SIG-M5 (cell line): Measurements from ENCODE around the gene TEX14.

Source experiments
- DNase-seq: peaks from one replicate; lab custom pipeline; 2025; lab: John Stamatoyannopoulos, UW

Gene TEX14

DNA sequence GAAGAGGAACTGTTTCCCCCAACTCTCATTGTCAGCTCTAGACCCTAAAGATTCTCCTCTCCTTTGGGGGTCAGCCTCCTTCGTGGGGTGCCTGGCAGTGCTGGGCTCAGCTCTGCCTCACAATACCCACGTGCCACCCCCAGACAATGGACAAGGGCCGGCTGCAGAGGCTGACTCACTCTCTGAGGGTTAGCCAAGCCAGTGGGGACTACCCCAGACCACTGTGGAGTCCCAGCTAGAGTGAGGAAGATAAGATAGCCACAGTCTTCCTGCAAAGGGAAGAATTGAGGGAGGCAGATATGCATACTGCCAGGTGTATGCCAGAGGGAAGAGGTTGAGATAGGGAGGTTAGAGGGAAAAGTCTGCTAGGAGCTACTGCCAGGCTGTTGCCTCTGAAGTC, 163.9 kb downstream of the TEX14 start:
- DNase-seq, result no peak

DNA sequence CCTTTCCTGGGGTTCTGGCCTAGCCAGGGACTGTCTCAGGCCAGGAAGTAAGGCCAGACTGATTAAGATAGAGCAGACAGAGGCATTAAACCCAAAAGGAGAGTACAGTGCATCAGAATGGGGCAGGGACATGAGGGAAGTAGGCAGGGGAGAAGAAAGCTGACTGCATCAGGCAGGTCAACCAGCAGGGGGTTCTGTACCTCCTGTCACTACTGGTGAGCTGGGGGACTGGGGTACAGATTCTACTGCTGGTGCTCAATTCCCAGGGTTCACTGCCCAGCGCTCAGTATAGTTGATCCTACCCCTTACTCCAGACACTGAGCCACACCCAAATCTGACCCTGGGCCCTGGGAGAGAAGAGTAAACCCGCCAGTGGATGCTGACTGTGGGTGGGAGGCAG, 164.5 kb downstream of the TEX14 start:
- DNase-seq, result no peak

DNA sequence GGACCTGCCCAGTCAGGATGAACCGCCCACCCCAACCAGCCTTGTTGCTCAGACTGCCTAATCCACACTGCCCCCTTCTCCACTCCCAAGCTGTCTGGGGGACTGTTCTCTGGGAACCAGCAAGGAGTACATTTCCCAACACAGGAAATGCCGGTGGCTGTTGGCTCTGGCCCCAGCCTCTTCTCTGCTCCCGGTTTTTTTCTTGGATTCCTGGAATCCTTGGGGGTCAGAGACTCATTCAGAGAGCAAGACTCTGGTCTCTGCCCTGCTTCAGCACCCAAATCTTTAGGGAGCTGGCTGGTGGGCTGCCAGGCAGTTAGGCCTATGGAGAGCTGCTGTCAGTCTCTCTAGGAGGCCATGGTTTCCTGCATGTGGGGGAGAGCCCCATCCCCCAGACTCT, 166.6 kb downstream of the TEX14 start:
- DNase-seq, result no peak

DNA sequence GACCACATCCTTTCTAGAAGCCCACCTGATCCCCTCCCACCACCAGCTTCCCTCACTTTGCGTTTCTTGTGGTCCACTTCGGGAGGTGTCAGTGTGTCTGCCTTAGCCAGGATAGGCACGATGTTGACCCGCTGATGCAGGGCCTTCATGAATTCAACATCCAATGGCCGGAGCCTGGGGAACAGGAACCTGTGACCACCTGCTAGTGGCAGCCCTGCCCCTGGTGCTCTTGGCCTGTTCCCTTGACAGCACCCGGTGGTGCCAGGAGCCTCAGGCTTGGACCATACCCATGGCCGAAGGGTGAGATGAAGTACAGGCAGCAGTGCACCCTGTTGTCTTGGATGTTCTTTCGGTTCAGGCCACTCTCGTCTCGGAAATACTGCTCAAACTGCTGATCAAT, 170.2 kb downstream of the TEX14 start:
- DNase-seq, result no peak

DNA sequence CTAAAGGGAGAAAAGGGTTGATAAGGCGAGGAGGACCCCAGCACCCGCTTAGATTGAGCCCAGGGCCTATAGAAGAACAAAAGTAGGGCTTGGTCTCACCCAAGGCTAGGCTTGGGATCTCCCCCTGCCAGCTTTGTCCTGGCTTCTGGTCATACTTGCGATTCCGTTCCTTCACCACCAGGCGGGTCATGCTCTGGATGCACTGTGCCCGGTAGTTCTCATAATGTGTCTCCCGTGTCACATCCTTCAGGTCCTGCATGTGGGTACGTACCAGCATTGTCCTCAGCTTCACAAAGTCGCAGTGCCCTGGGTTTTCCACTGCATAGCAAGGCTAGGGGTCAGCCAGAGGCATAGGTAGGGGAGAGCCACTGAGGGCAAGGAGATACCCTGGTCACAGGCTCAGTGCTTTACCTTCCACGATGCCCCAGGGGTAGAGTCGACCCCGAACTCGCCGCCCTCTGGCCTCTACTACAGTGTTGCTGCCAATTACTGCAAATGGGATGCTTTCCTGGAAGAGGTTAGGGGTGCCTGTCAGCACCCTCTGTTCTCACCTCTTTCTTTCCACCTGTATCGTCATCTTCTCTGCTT, 170.9 kb downstream of the TEX14 start:
- DNase-seq, result no peak

DNA sequence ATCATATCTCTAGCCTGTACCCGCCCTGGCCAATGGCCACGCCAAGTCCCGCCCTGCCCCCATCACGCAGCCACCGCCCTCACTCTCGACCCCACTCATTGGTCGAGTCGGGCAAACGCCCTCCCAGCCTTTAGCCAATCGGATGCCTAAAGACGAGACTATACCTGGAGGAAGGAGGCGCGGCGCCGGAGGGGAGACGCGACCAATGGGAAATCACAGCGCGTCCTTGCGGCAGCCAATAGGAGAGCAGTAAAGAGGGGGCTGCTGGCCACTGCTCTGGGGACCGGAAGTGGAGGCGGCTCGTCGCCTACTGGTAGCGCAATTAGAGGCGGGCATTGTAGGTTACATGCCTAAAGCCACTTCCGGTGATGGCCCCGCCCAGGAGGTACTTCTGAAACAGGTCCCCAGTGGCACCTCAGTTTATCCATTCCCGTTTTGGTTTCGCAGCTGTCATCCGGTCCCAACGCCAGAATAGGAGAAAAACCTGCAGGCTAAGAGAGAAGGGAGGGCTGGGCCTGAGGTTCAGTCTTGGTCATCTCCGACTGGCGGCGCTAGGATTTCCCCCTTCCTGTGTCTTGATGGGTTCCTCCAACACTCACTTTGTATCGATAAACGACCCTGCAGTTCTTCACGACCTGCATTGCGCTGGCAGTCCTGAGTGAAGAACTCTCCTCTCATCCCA, 173.8 kb downstream of the TEX14 start:
- DNase-seq, result peak; percentile 99

DNA sequence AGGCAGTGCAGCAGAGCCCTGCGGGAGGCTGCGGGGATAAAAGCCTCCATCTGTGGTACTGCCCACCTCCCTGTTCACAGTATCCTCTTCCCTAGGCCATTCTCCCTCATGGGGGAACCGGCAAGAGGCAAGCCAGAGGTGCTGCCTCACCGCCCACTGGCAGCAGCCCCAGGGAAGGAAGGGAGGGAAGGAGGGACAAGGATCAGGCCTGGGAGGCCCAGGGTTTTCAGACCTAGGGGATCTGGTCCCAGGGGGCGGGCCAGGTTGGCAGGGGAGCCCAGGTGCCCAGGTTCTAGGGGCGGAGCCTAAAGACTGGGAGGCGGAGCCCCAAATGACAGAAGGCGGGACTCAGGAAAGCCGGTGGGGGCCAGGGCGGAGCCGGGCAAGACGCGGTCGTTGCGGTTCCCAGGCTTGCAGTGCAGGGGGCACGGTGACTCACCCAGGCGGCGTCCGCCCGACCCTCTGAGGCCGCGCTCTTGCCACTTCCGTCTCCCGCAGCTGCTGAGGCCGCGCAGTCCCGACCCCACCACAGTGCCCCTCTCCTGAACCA, 174.4 kb downstream of the TEX14 start:
- no peak for DNase-seq

DNA sequence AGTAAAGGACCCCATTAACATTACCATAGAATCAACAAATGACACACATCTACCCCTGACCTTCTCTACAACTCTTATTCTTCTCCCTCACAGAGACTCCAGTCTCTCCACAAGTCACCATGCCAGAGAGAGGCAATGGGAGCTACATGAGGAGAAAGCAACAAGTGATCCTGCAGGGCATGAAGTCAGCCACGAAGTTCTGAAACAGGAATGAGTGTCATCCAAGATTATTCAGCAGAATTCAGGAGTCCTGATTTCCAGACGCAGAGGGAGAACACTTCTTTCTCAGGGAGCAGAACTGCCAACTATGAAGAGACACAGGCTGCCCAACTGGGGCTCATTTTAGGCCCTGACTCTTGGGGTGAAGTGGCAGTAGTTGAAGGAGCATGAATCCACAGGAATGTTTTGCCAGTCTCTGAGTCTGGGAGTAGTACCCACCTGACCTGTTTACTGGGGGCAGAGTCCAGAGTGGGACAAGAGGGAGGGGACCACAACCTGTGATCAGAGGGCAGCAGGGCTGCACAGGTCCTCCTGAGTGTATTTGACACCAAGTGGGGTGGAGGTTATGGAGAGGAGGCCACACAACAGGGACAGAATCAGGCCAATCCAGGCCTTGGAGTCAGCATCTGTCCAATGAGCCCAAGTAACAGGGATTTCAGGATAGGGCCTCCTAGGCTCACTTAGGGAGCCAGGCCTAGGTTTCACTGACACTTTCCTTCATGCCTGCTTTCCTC, 175.0 kb downstream of the TEX14 start:
- no peak for DNase-seq

DNA sequence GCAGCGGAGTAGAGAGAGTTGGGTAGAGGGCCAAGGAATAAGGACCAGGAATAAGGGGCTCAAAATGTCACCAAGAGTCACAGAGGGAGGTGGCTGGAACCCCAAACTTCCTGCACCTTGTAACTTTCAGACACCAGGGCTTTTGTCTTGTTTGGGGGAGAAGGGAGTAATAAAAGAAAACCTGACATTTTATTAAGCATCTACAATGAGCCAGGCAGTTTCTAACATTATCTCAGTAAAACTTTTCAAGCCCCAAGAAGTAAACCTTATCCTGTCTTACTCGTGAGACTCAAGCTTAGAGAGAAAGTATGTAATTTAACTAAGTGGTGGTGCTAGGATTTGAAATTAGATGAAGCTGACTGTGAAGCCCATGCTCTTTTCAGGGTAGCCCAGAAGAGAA, 176.6 kb downstream of the TEX14 start:
- DNase-seq, result no peak

DNA sequence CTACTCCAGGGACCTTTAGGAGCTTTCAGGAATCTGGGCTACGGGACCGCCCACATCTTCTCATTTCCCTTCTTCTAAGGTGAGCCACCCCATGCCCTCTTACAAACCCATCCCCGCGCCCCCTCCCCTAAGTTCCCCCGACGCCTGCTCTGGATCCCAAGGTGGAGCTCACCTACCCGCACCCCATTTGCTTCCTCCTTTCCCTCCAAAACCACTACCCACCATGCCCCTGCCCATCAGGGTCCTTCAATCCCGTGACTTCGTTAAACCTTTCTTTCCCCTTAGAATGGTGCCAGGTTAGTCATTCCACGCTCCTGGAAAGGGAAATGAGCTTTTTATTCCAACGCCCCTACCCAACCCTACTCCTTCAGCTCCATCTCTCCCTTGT, 177.1 kb downstream of the TEX14 start:
- DNase-seq, result no peak

DNA sequence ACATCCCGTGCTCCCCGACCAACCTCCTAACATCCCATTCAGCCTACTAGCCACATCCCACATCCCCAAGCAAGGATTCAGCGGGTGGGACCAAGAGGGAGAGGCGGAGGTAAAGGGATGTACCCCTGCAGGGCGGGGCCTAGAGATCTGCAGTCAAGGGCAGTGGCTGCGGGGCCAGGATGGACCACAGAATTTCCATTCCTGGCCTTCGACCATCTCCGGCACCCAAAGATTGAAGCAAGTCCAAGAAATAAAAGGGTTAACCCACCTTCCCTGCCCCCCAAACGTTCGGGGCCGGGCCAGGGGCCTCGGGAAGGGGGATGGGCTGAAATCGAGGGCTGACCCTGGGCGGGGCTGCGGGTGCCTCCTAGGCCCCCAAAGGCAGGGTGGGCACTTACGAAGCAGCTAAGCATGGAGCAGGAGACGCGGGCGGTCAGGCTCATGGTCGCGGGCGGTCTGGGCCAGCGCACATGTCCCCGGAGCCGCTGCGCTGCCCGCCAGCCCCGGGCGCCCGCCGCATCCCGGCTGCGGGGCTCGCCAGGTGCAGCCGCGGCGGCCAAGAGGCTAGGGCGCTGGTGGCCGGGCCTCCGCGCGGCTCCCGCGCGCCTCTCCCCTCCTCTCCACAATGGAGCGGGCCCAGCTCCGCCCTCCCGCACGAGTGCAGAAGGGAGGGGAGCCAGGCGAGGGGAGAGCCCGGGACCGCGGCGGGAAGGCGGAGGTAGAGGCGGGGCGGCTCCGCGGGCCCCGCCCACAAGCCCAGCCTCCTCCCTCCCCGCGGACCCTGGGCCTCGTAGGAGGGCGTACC, 177.7 kb downstream of the TEX14 start, which contains the start of gene MTMR4:
MTMR4 (minus strand) TSS at position 674 of the 805 bp plus-strand sequence; CDS start at position 443, 231 bp downstream.
- DNase-seq, result no peak

DNA sequence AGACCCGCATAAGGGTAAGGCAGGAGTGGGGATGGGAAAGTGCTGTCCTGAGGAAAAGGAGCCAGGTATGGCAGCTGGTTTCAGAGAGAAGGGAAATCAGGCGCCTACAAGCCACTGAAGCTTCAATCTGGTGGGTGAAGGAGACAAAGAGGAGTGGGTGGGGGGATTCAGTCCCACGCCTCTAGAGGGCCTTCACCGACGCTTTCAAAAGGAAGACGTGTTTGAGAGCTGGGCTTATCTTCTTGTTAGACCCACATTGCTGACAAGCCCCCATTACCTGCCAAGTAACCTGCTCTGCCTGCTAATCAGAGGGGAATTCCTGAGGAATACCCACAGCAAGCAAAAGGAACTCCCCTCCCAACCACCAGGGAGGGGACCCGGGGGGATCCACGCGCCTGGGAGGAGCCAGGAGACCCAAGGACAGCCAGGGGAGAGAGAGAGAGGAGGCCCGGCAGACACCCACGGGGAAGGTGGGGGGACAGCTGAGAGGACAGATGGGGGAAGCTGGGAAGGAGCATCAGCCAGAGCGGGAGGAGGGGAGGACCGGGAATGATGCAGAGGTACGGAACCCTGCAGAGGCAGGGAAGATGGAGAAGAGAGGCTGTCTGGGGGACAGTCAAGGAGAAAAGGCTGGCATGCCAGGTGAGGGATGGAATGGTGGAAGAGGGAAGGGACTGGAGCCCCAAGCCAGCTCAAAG, 178.4 kb downstream of the TEX14 start:
- no peak for DNase-seq

DNA sequence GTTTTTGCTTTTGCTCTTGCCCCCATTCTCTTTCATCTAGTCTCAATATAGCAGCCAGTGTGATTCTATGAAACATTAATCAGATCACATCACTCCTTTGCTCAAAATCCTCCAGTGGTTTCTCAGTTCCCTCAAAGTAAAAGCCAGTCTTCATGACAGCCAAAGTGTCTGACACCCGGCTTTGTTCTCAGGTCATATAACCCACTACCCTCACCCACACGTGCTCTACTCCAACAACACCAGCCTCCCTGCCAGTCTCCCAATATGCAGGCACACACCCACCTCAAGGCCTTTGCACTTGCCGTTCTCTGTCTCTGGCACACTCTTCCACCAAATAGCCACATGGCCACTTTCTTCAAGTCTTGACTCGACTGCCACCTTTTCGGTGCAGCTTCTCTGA, 181.8 kb downstream of the TEX14 start:
- DNase-seq, result no peak

DNA sequence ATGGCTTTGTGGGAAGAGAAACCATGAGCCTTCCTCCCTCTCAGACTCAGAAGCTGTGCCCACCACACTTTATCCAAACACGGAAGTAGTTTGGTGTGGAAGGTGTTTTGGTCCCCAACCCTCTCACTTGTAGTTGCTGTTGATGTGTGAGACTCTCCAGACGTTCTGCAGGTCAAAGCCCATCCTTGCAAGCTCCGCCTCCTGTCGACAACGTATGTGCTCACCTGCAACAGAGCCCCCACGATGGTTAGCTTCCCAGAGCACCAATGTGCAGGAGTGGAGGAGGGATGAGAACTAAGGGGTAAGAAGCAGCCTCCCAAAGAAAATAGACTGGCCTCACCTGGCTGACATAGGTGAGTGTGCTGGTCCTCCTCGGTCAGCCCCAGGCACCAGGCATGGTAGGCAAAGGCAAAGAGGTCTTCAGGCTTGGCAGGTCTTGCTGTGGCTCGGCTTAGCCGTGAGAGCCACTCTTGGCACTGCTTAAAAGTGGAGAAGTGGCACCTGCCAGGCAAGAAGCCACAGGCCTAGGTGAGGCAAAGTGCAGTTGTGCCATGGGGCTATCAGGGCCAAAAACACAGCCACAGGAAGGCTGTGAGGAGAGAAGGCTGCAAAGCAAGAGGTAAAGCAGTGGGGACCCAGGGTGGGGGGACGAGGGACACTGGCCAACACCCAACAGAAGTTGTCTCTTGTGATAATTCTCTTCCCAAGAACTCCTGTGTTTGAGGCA, 183.3 kb downstream of the TEX14 start:
- no peak for DNase-seq

DNA sequence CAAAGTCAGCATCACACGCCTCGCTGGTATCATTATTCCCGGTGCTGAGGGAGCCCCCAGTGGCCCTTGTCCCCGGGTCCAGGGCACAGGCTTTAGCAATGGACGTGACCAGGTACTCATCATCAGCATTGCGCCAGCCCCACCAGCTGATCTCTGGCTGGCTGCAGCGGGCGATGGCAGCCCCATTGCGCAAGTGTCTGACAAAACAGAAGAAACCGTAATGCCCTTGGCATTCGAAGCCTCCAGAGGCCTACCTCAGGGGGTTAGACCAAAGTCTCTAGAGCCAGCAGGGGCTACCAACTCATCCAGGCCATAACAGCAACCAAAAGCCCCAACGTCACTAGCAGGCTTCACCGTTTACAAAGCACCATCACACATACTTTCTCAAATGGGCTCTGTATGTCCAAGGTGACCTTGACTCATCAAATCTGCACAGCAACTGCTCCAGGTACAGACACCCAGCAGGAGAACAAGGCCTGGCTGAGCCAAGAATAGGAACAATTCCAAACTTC, 184.7 kb downstream of the TEX14 start:
- no peak for DNase-seq
